IMR-90 (cell line): ENCODE data around the gene FBXL16. TPM values are rescaled to one million over a fixed set of nuclear protein-coding genes. Genes with fewer than 3 reads are reported as not detected.

Experiments used
- ATAC-seq: fragments of 200-7000 bp; cut with Tn5 transposase; 2 replicates; pipeline ENCODE4 v1.9.1; 2020; ENCODE audit warnings: low read depth, mild to moderate bottlenecking, moderate library complexity
- BruUV-seq: library from RNA; stranded (reverse); fragments of 400-500 nt; replicated peaks from 2 replicates; lab custom pipeline; 2021; lab: Mats Ljungman, UMichigan
- CTCF ChIA-PET: fragments of 300-600 bp; formaldehyde crosslinking; extraction: SDS; loops from one replicate; lab custom pipeline; 2021; ENCODE audit warnings: antibody characterized with exemption; lab: Yijun Ruan, JAX
- POLR2A ChIA-PET: fragments of 300-600 bp; sonication (Branson Sonifier 250); formaldehyde crosslinking; loops from one replicate; lab custom pipeline; 2022; ENCODE audit warnings: antibody characterized with exemption; ENCODE audit not compliant: unreplicated experiment; lab: Charles Lee
- DNase-seq: peaks from one replicate; pipeline ENCODE4 v3.0.0; 2013
- H2AFZ ChIP-seq: replicated peaks from 2 replicates; pipeline ENCODE3; 2013; ENCODE audit warnings: low read length, mild to moderate bottlenecking; ENCODE audit not compliant: poor library complexity
- H2AK5ac ChIP-seq: 2 replicates; pipeline ENCODE4 v1.6.1; 2013; ENCODE audit warnings: low read depth, low read length, inconsistent platforms
- H2AK9ac ChIP-seq: replicated peaks from 2 replicates; pipeline ENCODE3; 2013; ENCODE audit warnings: mild to moderate bottlenecking, low read depth, low read length, moderate library complexity; ENCODE audit not compliant: poor library complexity
- H2BK120ac ChIP-seq: 2 replicates; pipeline ENCODE4 v1.6.1; 2013; ENCODE audit warnings: low read depth, low read length, inconsistent platforms
- H2BK15ac ChIP-seq: 3 replicates; pipeline ENCODE4 v1.6.1; 2013; ENCODE audit warnings: low read depth, low read length, inconsistent platforms
- H2BK20ac ChIP-seq: 2 replicates; pipeline ENCODE4 v1.6.1; 2013; ENCODE audit warnings: low read depth, mild to moderate bottlenecking, inconsistent platforms, low read length, moderate library complexity
- H2BK5ac ChIP-seq: 2 replicates; pipeline ENCODE4 v1.6.1; 2013; ENCODE audit warnings: mild to moderate bottlenecking, low read depth, low read length, inconsistent platforms; ENCODE audit not compliant: poor library complexity, severe bottlenecking
- H3K14ac ChIP-seq: replicated peaks from 2 replicates; pipeline ENCODE4 v1.6.1; 2013; ENCODE audit warnings: low read depth, low read length, inconsistent platforms
- H3K18ac ChIP-seq: 2 replicates; pipeline ENCODE4 v1.6.1; 2013; ENCODE audit warnings: low read depth, low read length, control low read depth
- H3K23ac ChIP-seq: 2 replicates; pipeline ENCODE4 v1.6.1; 2013; ENCODE audit warnings: low read depth, low read length, inconsistent platforms
- H3K27ac ChIP-seq: 2 replicates; pipeline ENCODE4 v1.5.1; 2013; ENCODE audit warnings: mild to moderate bottlenecking, control low read depth, low read length; ENCODE audit not compliant: insufficient read depth
- H3K27me3 ChIP-seq: 2 replicates; pipeline ENCODE4 v1.6.1; 2013; ENCODE audit warnings: low read length; ENCODE audit not compliant: control insufficient read depth, insufficient read depth
- H3K36me3 ChIP-seq: 2 replicates; pipeline ENCODE4 v1.6.1; 2013; ENCODE audit warnings: low read length, mixed read lengths; ENCODE audit not compliant: control insufficient read depth, insufficient read depth
- H3K4ac ChIP-seq: 2 replicates; pipeline ENCODE4 v1.6.1; 2013; ENCODE audit warnings: low read depth, low read length, inconsistent platforms
- H3K4me1 ChIP-seq: 2 replicates; pipeline ENCODE4 v1.6.1; 2013; ENCODE audit warnings: low read length, mixed read lengths; ENCODE audit not compliant: control insufficient read depth, insufficient read depth
- H3K4me2 ChIP-seq: 2 replicates; pipeline ENCODE4 v1.6.1; 2013; ENCODE audit warnings: low read depth, mild to moderate bottlenecking, control low read depth, low read length, moderate library complexity
- H3K4me3 ChIP-seq: 2 replicates; pipeline ENCODE4 v1.5.1; 2013; ENCODE audit warnings: low read depth, mild to moderate bottlenecking, control low read depth, low read length, moderate library complexity; ENCODE audit not compliant: insufficient read depth
- H3K56ac ChIP-seq: 2 replicates; pipeline ENCODE4 v1.6.1; 2013; ENCODE audit warnings: low read length, inconsistent platforms; ENCODE audit not compliant: insufficient read depth; ENCODE audit errors: extremely low read depth
- H3K79me1 ChIP-seq, 2 experiments: 2 replicates each; pipeline ENCODE4 v1.6.1; 2013; ENCODE audit warnings: low read length in 2 of 2, inconsistent platforms in 1 of 2, low read depth in 1 of 2
- H3K9ac ChIP-seq: 2 replicates; pipeline ENCODE4 v1.6.1; 2013; ENCODE audit warnings: low read depth, low read length, control low read depth
- H3K9me1 ChIP-seq: 2 replicates; pipeline ENCODE4 v1.6.1; 2013; ENCODE audit warnings: low read length, inconsistent platforms; ENCODE audit not compliant: insufficient read depth
- H3K9me3 ChIP-seq: 2 replicates; pipeline ENCODE4 v1.6.1; 2013; ENCODE audit warnings: low read length; ENCODE audit not compliant: control insufficient read depth, insufficient read depth
- H4K20me1 ChIP-seq: 2 replicates; pipeline ENCODE4 v1.6.1; 2013; ENCODE audit warnings: low read length, inconsistent platforms; ENCODE audit not compliant: insufficient read depth
- H4K5ac ChIP-seq: 2 replicates; pipeline ENCODE4 v1.6.1; 2013; ENCODE audit warnings: mild to moderate bottlenecking, low read depth, low read length, control low read depth
- H4K8ac ChIP-seq, 2 experiments: 2 replicates each; pipeline ENCODE4 v1.6.1; 2013; ENCODE audit warnings: low read depth in 2 of 2, low read length in 2 of 2, control low read depth in 1 of 2, inconsistent platforms in 1 of 2
- H4K91ac ChIP-seq: 2 replicates; pipeline ENCODE4 v1.6.1; 2013; ENCODE audit warnings: low read depth, low read length, inconsistent platforms; ENCODE audit not compliant: insufficient read depth
- CEBPB ChIP-seq: IDR thresholded peaks from 2 replicates; pipeline ENCODE4 v1.6.1; 2012; ENCODE audit warnings: low read depth, low read length, improper control_type of control experiment
- CHD1 ChIP-seq: IDR thresholded peaks from 2 replicates; pipeline ENCODE4 v1.6.1; 2012; ENCODE audit warnings: low read depth, low read length, improper control_type of control experiment
- FOS ChIP-seq: fragments of 150-350 bp; IDR thresholded peaks from 2 replicates; pipeline ENCODE4 v1.6.1; 2016; ENCODE audit warnings: low read depth, low read length
- MAFK ChIP-seq: IDR thresholded peaks from 2 replicates; pipeline ENCODE4 v1.6.1; 2012; ENCODE audit warnings: low read depth, low read length, improper control_type of control experiment
- MAZ ChIP-seq: IDR thresholded peaks from 2 replicates; pipeline ENCODE4 v1.6.1; 2012; ENCODE audit warnings: low read depth, mild to moderate bottlenecking, low read length, improper control_type of control experiment, moderate library complexity, borderline replicate concordance
- MXI1 ChIP-seq: IDR thresholded peaks from 2 replicates; pipeline ENCODE4 v1.6.1; 2012; ENCODE audit warnings: low read depth, mild to moderate bottlenecking, low read length, moderate library complexity, borderline replicate concordance
- RAD21 ChIP-seq: IDR thresholded peaks from 2 replicates; pipeline ENCODE4 v1.6.1; 2012; ENCODE audit warnings: low read length, improper control_type of control experiment
- RCOR1 ChIP-seq: IDR thresholded peaks from 2 replicates; pipeline ENCODE4 v1.6.1; 2012; ENCODE audit warnings: mild to moderate bottlenecking, low read length, improper control_type of control experiment; ENCODE audit not compliant: insufficient replicate concordance
- RFX5 ChIP-seq: IDR thresholded peaks from 2 replicates; pipeline ENCODE4 v1.8.0; 2012; ENCODE audit warnings: low read depth, mild to moderate bottlenecking, low read length, moderate library complexity
- WGBS, 2 experiments: methylation state at CpG; one replicate each; pipeline versions ENCODE4 v1.1.5 to v1.1.7; 2013; ENCODE audit warnings: missing lambda C conversion rate in 2 of 2; ENCODE audit not compliant: insufficient read length in 1 of 2; ENCODE audit errors: extremely low coverage in 2 of 2; 5-methylcytosine and 5-hydroxymethylcytosine counted together
- dilution Hi-C: fragments of 300-500 bp; cut with HindIII; formaldehyde crosslinking; loops from one replicate; pipeline ENCODE4 v1.14.3; 2018; ENCODE audit warnings: low sequenced_read_pairs; ENCODE audit not compliant: unreplicated experiment
- in situ Hi-C: fragments of 300-500 bp; cut with MboI; formaldehyde crosslinking; loops from 3 replicates; pipeline ENCODE4 v1.14.3; 2019; ENCODE audit warnings: low sequenced_read_pairs, inconsistent platforms, mixed read lengths
- intact Hi-C: fragments of 100-400 bp; cut with micrococcal nuclease; formaldehyde crosslinking; loops from 2 replicates; pipeline ENCODE4 v1.10.0; 2022
- polyA plus RNA-seq, 3 experiments: library from polyadenylated mRNA; depleted of rRNA; stranded (reverse); fragments of >200 nt; gene quantifications; 2 replicates each; pipeline ENCODE4 v1.2.3, GENCODE V29; 2012; ENCODE audit warnings: low replicate concordance in 1 of 3
- total RNA-seq: library from RNA; depleted of rRNA; stranded (reverse); fragments of >200 nt; gene quantifications from 2 replicates; pipeline ENCODE4 v1.2.3, GENCODE V29; 2012
- TF ChIP-seq, protein P1 (sequence below): fragments of 150-350 bp; IDR thresholded peaks from 2 replicates; pipeline ENCODE4 v1.6.1; 2017; ENCODE audit warnings: mild to moderate bottlenecking, antibody characterized with exemption, low read length, low read depth

Gene FBXL16
- total and polyA plus RNA-seq, 2 of the 4 experiments (the other 2 are of a cell fraction) = 0.18 to 2.2 TPM

DNA sequence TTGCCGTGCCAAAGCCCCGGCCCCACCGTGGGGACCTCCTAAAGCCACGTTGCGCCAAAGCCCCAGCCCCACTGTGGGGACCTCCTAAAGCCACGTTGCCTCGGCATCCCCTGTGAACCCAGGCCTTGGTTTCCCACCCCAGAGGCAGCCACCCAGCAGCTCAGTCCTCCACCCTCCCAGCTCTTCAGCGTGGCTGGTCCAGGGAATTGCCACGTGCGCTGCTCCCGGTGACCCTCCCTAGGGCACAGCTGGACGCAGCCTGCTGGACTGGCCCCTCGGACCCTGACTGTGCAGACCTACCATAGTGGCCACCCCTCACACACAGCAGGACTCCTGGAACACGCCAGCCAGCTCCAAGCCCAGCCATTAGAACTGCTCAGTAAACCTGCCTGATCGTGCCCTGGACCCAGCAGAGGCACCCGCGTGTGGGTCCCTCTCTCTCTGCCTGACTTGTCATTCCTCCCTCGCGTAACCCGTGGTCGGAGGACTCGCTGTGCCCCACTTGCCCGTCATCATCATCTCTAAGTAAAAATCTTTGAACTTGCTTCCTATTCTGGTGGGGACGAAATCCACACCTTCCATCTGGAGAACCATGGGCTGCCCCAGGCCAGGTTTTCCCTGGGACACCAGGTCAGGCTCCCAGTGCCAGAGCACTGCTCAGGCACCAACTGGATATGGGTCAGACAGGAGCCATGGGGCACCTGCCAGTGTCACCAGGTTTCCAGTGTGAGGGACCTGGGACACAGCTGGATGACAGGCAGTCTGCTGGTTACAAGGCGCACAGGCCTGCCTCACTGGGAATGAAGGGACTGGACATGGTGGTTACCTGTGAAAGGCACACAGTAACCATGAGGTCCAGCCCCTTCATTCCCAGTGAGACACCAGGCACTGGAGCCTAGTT lies 29.6 kb upstream of the FBXL16 start (continued):
- TF ChIP-seq RFX5 (no peak), MAFK (no peak)

DNA sequence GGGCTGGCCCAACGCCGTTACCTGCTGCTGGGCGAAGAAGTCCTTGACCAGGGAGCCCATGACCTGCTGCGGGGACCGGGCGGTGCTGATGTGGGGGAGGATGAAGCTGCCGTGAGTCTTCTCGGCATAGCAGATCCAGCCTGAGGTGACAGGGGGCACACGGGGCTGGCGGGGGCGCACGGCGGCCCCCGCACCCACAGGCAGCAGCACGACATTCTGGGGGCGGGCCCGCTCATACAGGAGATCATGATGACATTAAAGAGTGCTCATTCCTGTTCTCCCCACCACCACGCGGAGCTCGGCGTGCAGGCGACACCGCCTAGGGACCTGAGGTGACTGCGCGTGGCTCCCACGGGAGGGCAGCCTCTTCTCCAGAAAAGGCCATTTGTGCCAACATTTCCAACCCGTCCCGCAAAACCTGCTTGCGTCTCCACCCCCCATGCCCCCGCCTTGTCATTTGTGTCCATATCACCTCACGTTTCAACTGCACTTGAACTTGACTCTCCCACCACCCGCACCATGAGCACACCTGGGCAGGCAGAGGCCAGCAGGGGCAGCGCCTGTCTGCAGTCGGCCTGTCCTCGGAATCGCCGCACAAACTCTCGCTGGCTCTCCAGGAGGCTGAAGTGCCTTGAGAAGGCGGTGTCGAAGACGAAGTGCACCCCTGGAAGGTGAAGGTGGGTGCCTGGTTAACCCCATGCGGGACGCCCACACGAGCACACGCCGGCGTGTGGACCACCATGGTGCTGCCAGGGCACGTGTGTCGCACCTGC lies 28.8 kb upstream of the FBXL16 start:
- H3K27me3 ChIP-seq = no peaks in the 10 kb centered on the region
- H4K8ac ChIP-seq = no peak overlapping the region
- no peaks in the 10 kb centered on the region; the same call in 1 of the 2 replicates for H4K20me1 ChIP-seq
- no peak overlapping the region for H3K4me3 ChIP-seq
- H3K36me3 ChIP-seq = peaks cover 50% of the 10 kb centered on the region
- ChIA-PET POLR2A (no interaction called here), CTCF (no interaction called here)
- no peak overlapping the region for H3K18ac ChIP-seq
- no peak overlapping the region for H4K91ac ChIP-seq
- H2BK5ac ChIP-seq = no peak overlapping the region
- TF ChIP-seq FOS (no peak), CEBPB (no peak), MXI1 (no peak), RAD21 (no peak), MAZ (no peak), CHD1 (no peak), RCOR1 (no peak), RFX5 (no peak)
- TF ChIP-seq, protein P1, sequence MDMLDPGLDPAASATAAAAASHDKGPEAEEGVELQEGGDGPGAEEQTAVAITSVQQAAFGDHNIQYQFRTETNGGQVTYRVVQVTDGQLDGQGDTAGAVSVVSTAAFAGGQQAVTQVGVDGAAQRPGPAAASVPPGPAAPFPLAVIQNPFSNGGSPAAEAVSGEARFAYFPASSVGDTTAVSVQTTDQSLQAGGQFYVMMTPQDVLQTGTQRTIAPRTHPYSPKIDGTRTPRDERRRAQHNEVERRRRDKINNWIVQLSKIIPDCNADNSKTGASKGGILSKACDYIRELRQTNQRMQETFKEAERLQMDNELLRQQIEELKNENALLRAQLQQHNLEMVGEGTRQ = no peak
- no peak overlapping the region for H4K5ac ChIP-seq
- H3K9ac ChIP-seq = no peak overlapping the region
- no peak overlapping the region for H2BK15ac ChIP-seq
- ATAC-seq (no peak), DNase-seq (no peak)
- H2BK120ac ChIP-seq = no peak overlapping the region
- H3K4me1 ChIP-seq = no peaks in the 10 kb centered on the region; the same call in 1 of the 2 replicates
- peaks cover 3 to 7% of the 10 kb centered on the region in 2 experiments; a peak in 3 of 4 replicates for H3K79me1 ChIP-seq
- H2AK5ac ChIP-seq = no peak overlapping the region
- intact Hi-C loops = no loop called here
- H3K14ac ChIP-seq = no peak overlapping the region
- 89% methylated on average over 28 of the region's 49 CpGs; no CpG with 5 or more reads in 1 of the 2 experiments for WGBS, 2 experiments
- no peak overlapping the region for H2AFZ ChIP-seq
- H3K56ac ChIP-seq = no peak overlapping the region
- no peaks in the 10 kb centered on the region for H3K9me3 ChIP-seq
- no peak overlapping the region for H3K27ac ChIP-seq
- H3K4ac ChIP-seq = no peak overlapping the region
- no peak overlapping the region for H3K23ac ChIP-seq
- in situ Hi-C loops = no loop called here
- H3K9me1 ChIP-seq = no peaks in the 10 kb centered on the region
- BruUV-seq = no TSS peak
- no peak overlapping the region for H3K4me2 ChIP-seq
- no peak overlapping the region for H2AK9ac ChIP-seq
- no peak overlapping the region for H2BK20ac ChIP-seq
- dilution Hi-C loops = no loop called here
